H1 (cell line): ENCODE measurements around the gene NAE1. TPM values are rescaled to one million over a fixed set of nuclear protein-coding genes. Genes with fewer than 3 reads are reported as not detected.

ENCODE experiments used
- CTCF ChIA-PET: fragments of 300-600 bp; sonication (Branson Sonifier 250); formaldehyde crosslinking; loops from one replicate; lab custom pipeline; 2021; ENCODE audit not compliant: partially characterized antibody; lab: Charles Lee
- POLR2A ChIA-PET: fragments of 300-600 bp; sonication (Branson Sonifier 250); formaldehyde crosslinking; loops from one replicate; lab custom pipeline; 2021; ENCODE audit warnings: inconsistent platforms; ENCODE audit not compliant: partially characterized antibody; lab: Charles Lee
- DNase-seq, 2 experiments: peaks; one replicate each; pipeline versions ENCODE4 v3.0.0 to v3.0.0-alpha.2; 2010 to 2022; ENCODE audit warnings: low spot score in 2 of 2, low read depth in 1 of 2, mixed read lengths in 1 of 2
- FAIRE-seq: peaks from 2 replicates; lab custom pipeline; 2011; peaks lifted over from hg19 to GRCh38; lab: Jason Lieb, UNC
- H2AFZ ChIP-seq: 2 replicates; pipeline ENCODE4 v1.8.1; 2012; ENCODE audit warnings: low read length, inconsistent platforms
- H2AK5ac ChIP-seq: 2 replicates; pipeline ENCODE4 v1.6.1; 2013; ENCODE audit warnings: low read depth, low read length
- H2BK120ac ChIP-seq: replicated peaks from 2 replicates; pipeline ENCODE3; 2013; ENCODE audit warnings: low read depth, low read length, inconsistent platforms
- H2BK12ac ChIP-seq: 2 replicates; pipeline ENCODE4 v1.6.1; 2013; ENCODE audit warnings: low read depth, low read length
- H2BK15ac ChIP-seq: 2 replicates; pipeline ENCODE4 v1.6.1; 2013; ENCODE audit warnings: low read length
- H2BK20ac ChIP-seq: 2 replicates; pipeline ENCODE4 v1.6.1; 2013; ENCODE audit warnings: low read length
- H2BK5ac ChIP-seq: 2 replicates; pipeline ENCODE4 v1.6.1; 2013; ENCODE audit warnings: low read depth, low read length
- H3K14ac ChIP-seq: 2 replicates; pipeline ENCODE4 v1.6.1; 2013; ENCODE audit warnings: inconsistent platforms; ENCODE audit not compliant: insufficient read length
- H3K18ac ChIP-seq: 2 replicates; pipeline ENCODE4 v1.6.1; 2013; ENCODE audit warnings: low read length; ENCODE audit errors: extremely low read depth
- H3K23ac ChIP-seq: 2 replicates; pipeline ENCODE4 v1.6.1; 2013; ENCODE audit warnings: inconsistent platforms; ENCODE audit not compliant: insufficient read length
- H3K23me2 ChIP-seq: 2 replicates; pipeline ENCODE4 v1.6.1; 2013; ENCODE audit warnings: low read depth, low read length
- H3K27ac ChIP-seq: 2 replicates; pipeline ENCODE4 v1.6.1; 2011; ENCODE audit warnings: low read depth, low read length, inconsistent platforms
- H3K27me3 ChIP-seq, 4 experiments: replicated peaks in 1 of 4; 1 replicate in 1 of 4; 2 replicates in 3 of 4; pipeline versions ENCODE4 v1.6.1 to v1.8.1; 2011 to 2013; ENCODE audit warnings: low read length in 3 of 4, mild to moderate bottlenecking in 3 of 4, inconsistent platforms in 2 of 4, mixed read lengths in 2 of 4, moderate library complexity in 1 of 4; ENCODE audit not compliant: control insufficient read depth in 3 of 4, insufficient read depth in 3 of 4; ENCODE audit errors: extremely low read depth in 1 of 4
- H3K36me3 ChIP-seq, 4 experiments: 2 replicates each; pipeline versions ENCODE4 v1.6.1 to v1.8.1; 2011 to 2013; ENCODE audit warnings: mild to moderate bottlenecking in 4 of 4, low read length in 3 of 4, moderate library complexity in 2 of 4, control low read depth in 1 of 4, inconsistent platforms in 1 of 4; ENCODE audit not compliant: insufficient read depth in 4 of 4, control insufficient read depth in 2 of 4
- H3K4ac ChIP-seq: replicated peaks from 2 replicates; pipeline ENCODE3; 2013; ENCODE audit warnings: low read length, low read depth, mixed read lengths, inconsistent platforms; ENCODE audit not compliant: insufficient read length
- H3K4me1 ChIP-seq, 4 experiments: replicated peaks in 1 of 4; 1 replicate in 1 of 4; 2 replicates in 3 of 4; pipeline versions ENCODE4 v1.6.1 to v1.8.1; 2011 to 2013; ENCODE audit warnings: low read length in 3 of 4, inconsistent platforms in 2 of 4, mixed read lengths in 1 of 4; ENCODE audit not compliant: insufficient read depth in 4 of 4, control insufficient read depth in 3 of 4
- H3K4me2 ChIP-seq, 2 experiments: 2 replicates each; pipeline versions ENCODE4 v1.6.1 to v1.8.1; 2011 to 2013; ENCODE audit warnings: low read depth in 2 of 2, low read length in 2 of 2, control low read depth in 1 of 2, inconsistent platforms in 1 of 2, mild to moderate bottlenecking in 1 of 2; ENCODE audit not compliant: insufficient read depth in 1 of 2
- H3K4me3 ChIP-seq, 4 experiments: fragments of 200-600, 300-600 bp in 1 of 4; sonication (generic), shearing (Covaris generic), sonication (Bioruptor Twin) in 1 of 4; 2 replicates each; pipeline versions ENCODE4 v1.5.1 to v1.8.1; 2011 to 2016; ENCODE audit warnings: low read length in 4 of 4, low read depth in 3 of 4, control low read depth in 2 of 4, inconsistent platforms in 2 of 4, mild to moderate bottlenecking in 2 of 4, mixed read lengths in 1 of 4, moderate library complexity in 1 of 4; ENCODE audit not compliant: insufficient read depth in 2 of 4; ENCODE audit errors: extremely low read depth in 1 of 4
- H3K56ac ChIP-seq: replicated peaks from 2 replicates; pipeline ENCODE3; 2013; ENCODE audit warnings: low read depth, mild to moderate bottlenecking, mixed read lengths, low read length, inconsistent platforms; ENCODE audit not compliant: insufficient read length
- H3K79me1 ChIP-seq: 2 replicates; pipeline ENCODE4 v1.6.1; 2013; ENCODE audit warnings: low read depth, low read length, control low read depth
- H3K79me2 ChIP-seq, 2 experiments: 2 replicates each; pipeline versions ENCODE4 v1.6.1 to v1.8.1; 2012 to 2013; ENCODE audit warnings: low read length in 2 of 2, mild to moderate bottlenecking in 2 of 2, inconsistent platforms in 1 of 2; ENCODE audit not compliant: insufficient read depth in 2 of 2, control insufficient read depth in 1 of 2
- H3K9ac ChIP-seq, 4 experiments: replicated peaks in 1 of 4; 1 replicate in 1 of 4; 2 replicates in 3 of 4; pipeline versions ENCODE4 v1.6.1 to v1.8.1; 2011 to 2013; ENCODE audit warnings: low read depth in 3 of 4, low read length in 3 of 4, control low read depth in 2 of 4, mild to moderate bottlenecking in 2 of 4, moderate library complexity in 2 of 4, inconsistent platforms in 1 of 4; ENCODE audit errors: extremely low read depth in 1 of 4
- H3K9me3 ChIP-seq, 2 experiments: 2 replicates each; pipeline versions ENCODE4 v1.6.1 to v1.8.1; 2012 to 2013; ENCODE audit warnings: mild to moderate bottlenecking in 2 of 2, moderate library complexity in 2 of 2, control low read depth in 1 of 2, inconsistent platforms in 1 of 2, low read depth in 1 of 2, low read length in 1 of 2, mixed read lengths in 1 of 2; ENCODE audit not compliant: insufficient read depth in 2 of 2
- H4K20me1 ChIP-seq, 2 experiments: replicated peaks in 1 of 2; 2 replicates each; pipeline versions ENCODE3 to v1.8.1; 2011 to 2013; ENCODE audit warnings: inconsistent platforms in 2 of 2, low read length in 2 of 2, mild to moderate bottlenecking in 1 of 2; ENCODE audit not compliant: insufficient read depth in 2 of 2, control insufficient read depth in 1 of 2
- H4K5ac ChIP-seq: 2 replicates; pipeline ENCODE4 v1.6.1; 2013; ENCODE audit warnings: low read length, low read depth, mixed read lengths, inconsistent platforms; ENCODE audit not compliant: insufficient read length
- H4K8ac ChIP-seq: 2 replicates; pipeline ENCODE4 v1.8.0; 2013; ENCODE audit warnings: mild to moderate bottlenecking, moderate library complexity, low read length, inconsistent platforms; ENCODE audit not compliant: insufficient read depth; ENCODE audit errors: extremely low read depth
- H4K91ac ChIP-seq: replicated peaks from 2 replicates; pipeline ENCODE3; 2013; ENCODE audit warnings: low read length, mixed read lengths, inconsistent platforms; ENCODE audit not compliant: insufficient read length
- BRCA1 ChIP-seq: IDR thresholded peaks from 2 replicates; pipeline ENCODE4 v1.6.1; 2012; ENCODE audit warnings: low read depth, low read length, improper control_type of control experiment
- CBX8 ChIP-seq: fragments of 300-800, 300-1000 bp; sonication (generic); IDR thresholded peaks from 2 replicates; pipeline ENCODE4 v1.7.1; 2016; ENCODE audit warnings: low read depth, low read length, borderline replicate concordance
- GABPA ChIP-seq: IDR thresholded peaks from 2 replicates; pipeline ENCODE4 v1.6.1; 2011; ENCODE audit warnings: mild to moderate bottlenecking, low read length, moderate library complexity, borderline replicate concordance; ENCODE audit not compliant: insufficient read depth
- SAP30 ChIP-seq: fragments of 300-600 bp; sonication (generic); IDR thresholded peaks from 2 replicates; pipeline ENCODE4 v1.7.1; 2012; ENCODE audit warnings: low read length, moderate library complexity, mild to moderate bottlenecking, inconsistent platforms; ENCODE audit not compliant: insufficient read depth, insufficient replicate concordance
- WGBS, 2 experiments: shearing (Covaris generic) in 1 of 2; methylation state at CpG; one replicate each; pipeline versions ENCODE4 v1.1.6 to v1.1.7; 2013 to 2015; ENCODE audit warnings: low lambda C conversion rate in 2 of 2, mixed read lengths in 2 of 2, inconsistent platforms in 1 of 2, low coverage in 1 of 2, missing lambda C conversion rate in 1 of 2; ENCODE audit not compliant: insufficient replicate concordance in 2 of 2, insufficient coverage in 1 of 2, insufficient read length in 1 of 2; ENCODE audit errors: extremely low coverage in 1 of 2, missing lambda C conversion rate in 1 of 2; 5-methylcytosine and 5-hydroxymethylcytosine counted together
- polyA plus RNA-seq, 7 experiments: library from polyadenylated mRNA; depleted of rRNA in 3 of 7; stranded (reverse) in 5 of 7; unstranded in 2 of 7; fragments of >200 nt in 5 of 7; fragments of 200-250 nt in 2 of 7; gene quantifications; 1 replicate in 5 of 7; 2 replicates in 1 of 7; 4 replicates in 1 of 7; pipeline versions ENCODE4 v1.2.1 to v1.2.3, GENCODE V29; 2011 to 2013; ENCODE audit warnings: missing spikeins in 2 of 7, mixed read lengths in 2 of 7
- total RNA-seq: library from RNA; stranded (reverse); fragmentation: NEBNext Ultra II Directional; extraction: Animal tissue kit (Norgen Biotek cat#: 25700); gene quantifications from 2 replicates; pipeline ENCODE4 v1.2.1, GENCODE V29; 2021

Gene NAE1
- total and polyA plus RNA-seq, 2 of the 8 experiments (the other 6 are each of a cell fraction or from before 2014, with no cell fraction given) = 66.6 to 155 TPM

DNA sequence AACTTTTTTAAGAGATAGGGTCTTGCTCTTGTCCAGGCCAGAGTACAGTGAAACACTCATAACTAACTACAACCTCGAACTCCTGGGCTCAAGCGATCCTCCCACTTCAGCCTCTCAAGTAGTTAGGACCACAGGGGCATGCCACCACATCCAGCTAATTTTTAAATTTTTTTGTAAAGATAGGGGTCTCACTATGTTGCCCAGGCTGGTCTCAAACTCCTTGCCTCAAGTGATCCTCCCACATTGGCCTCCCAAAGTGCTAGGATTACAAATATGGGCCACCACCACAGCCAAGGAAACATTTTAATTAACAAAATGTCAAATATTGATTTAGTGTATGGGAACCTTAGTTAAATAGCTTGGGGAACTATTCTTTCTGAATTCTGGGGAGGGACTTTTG is 76.6 kb downstream of the NAE1 start:
- no peak overlapping the region for H4K91ac ChIP-seq
- CTCF ChIA-PET = interaction anchor here (0.6 to 1.8 kb wide), 5 partner anchors 8 to 230 kb away, joined by 3 to 5 read pairs (median 4); no protein-coding TSS in a partner anchor
- H3K4me3 ChIP-seq = no peak overlapping the region
- no peak for FAIRE-seq
- H2AFZ ChIP-seq = no peak overlapping the region
- H3K36me3 ChIP-seq = peaks cover 0 to 8% (median under 1%) of the 10 kb centered on the region in 4 experiments; a peak in 5 of 8 replicates
- no peak overlapping the region for H2BK20ac ChIP-seq
- peaks cover 7% of the 10 kb centered on the region for H3K79me1 ChIP-seq
- H3K56ac ChIP-seq = no peak overlapping the region
- peaks cover 8% of the 10 kb centered on the region for H3K23me2 ChIP-seq
- no peak overlapping the region for H2BK15ac ChIP-seq
- H3K27me3 ChIP-seq = peaks cover 0 to 2% (median 0%) of the 10 kb centered on the region in 4 experiments; a peak in 1 of 7 replicates
- no peak overlapping the region for H2AK5ac ChIP-seq
- no peak for DNase-seq
- H4K20me1 ChIP-seq = peaks cover 10 to 12% of the 10 kb centered on the region in 2 experiments
- TF ChIP-seq SAP30 (no peak), GABPA (no peak), CBX8 (no peak), BRCA1 (no peak)
- TF ChIP-seq, all 59 proteins: peak for 0
- Histone ChIP-seq H3K18ac (no peak overlapping the region), H4K8ac (no peak overlapping the region), H3K23ac (no peak overlapping the region), H3K9me3 (no peaks in the 10 kb centered on the region), H3K4me2 (no peak overlapping the region), H3K9ac (no peak overlapping the region), H3K79me2 (peaks cover 14 to 22% of the 10 kb centered on the region in 2 experiments), H4K5ac (no peak overlapping the region), H3K27ac (no peak overlapping the region), H2BK120ac (no peak overlapping the region), H3K4me1 (peaks cover 3 to 9% (median 6%) of the 10 kb centered on the region in 4 experiments; a peak in 6 of 7 replicates), H2BK12ac (no peak overlapping the region), H3K4ac (no peak overlapping the region), H2BK5ac (no peak overlapping the region), H3K14ac (no peak overlapping the region)
- POLR2A ChIA-PET = interaction anchor here (0.6 kb wide), 1 partner anchor 20 kb away, joined by 3 read pairs; no protein-coding TSS in a partner anchor
- 87% methylated on average over 2 of the region's 2 CpGs; no CpG with 5 or more reads in 1 of the 2 experiments for WGBS, 2 experiments
